ENCODE measurements around the gene TEX38. TPM values are rescaled to one million over a fixed set of nuclear protein-coding genes. Genes with fewer than 3 reads are reported as not detected.
"Not testable (repeated sequence)": the region's sequence is repeated elsewhere in the genome, so short reads cannot be mapped to it uniquely, and the experiment has no call there.

Gene TEX38
- total and polyA plus RNA-seq, 2 of the 13 experiments (the other 11 are each of a cell fraction or from before 2014, with no cell fraction given) = 0.18 TPM; not detected in 1

- Histone ChIP-seq H3K27ac (ENCODE audit: extremely low read length, insufficient read depth, low read length) (no peak overlapping the region), H3K4me3 (replicated peaks in 1 of 3; ENCODE audit: insufficient read depth in 1 of 3, low read depth in 2 of 3, low read length in 3 of 3) (no peak overlapping the region), H3K9ac (ENCODE audit: insufficient read depth, low read depth, low read length) (no peak overlapping the region), H2AFZ (ENCODE audit: low read length) (no peak overlapping the region), H3K79me2 (ENCODE audit: insufficient read depth, low read length) (no peaks in the 10 kb centered on the region), H3K36me3 (replicated peaks in 1 of 2; ENCODE audit: control insufficient read depth in 1 of 2, insufficient read depth in 2 of 2, low read length in 2 of 2) (peaks cover 6 to 43% of the 10 kb centered on the region in 2 experiments), H3K27me3 (ENCODE audit: control insufficient read depth in 1 of 2, insufficient read depth in 2 of 2, low read length in 2 of 2) (no peaks in the 10 kb centered on the region), H3K4me2 (ENCODE audit: low read depth, low read length) (no peak overlapping the region), H3K9me3 (ENCODE audit: low read length) (no peaks in the 10 kb centered on the region; the same call in 1 of the 2 replicates), H4K20me1 (ENCODE audit: insufficient read depth, low read length) (no peaks in the 10 kb centered on the region), H3K4me1 (ENCODE audit: insufficient read depth, low read length) (no peaks in the 10 kb centered on the region)
- DNase-seq (ENCODE audit: low spot score) = no peak
- ATAC-seq = no peak
- POLR2A ChIA-PET = no interaction called here
- FAIRE-seq = no peak
- in situ Hi-C loops (cut with HindIII; ENCODE audit: extremely low pct_ligation_motif_present, low pct_unique_long_range_greater_than_20kb) (no loop called here), intact Hi-C loops (cut with micrococcal nuclease; ENCODE audit: unreplicated experiment) (no loop called here)
- no TSS peak for BruUV-seq (replicated peaks)
- TF ChIP-seq ZNF367 (CRISPR knock-in tag; IDR thresholded peaks at IDR 0.05; ENCODE audit: borderline replicate concordance) = no peak
- no peak for TF ChIP-seq ARNTL (CRISPR knock-in tag; IDR thresholded peaks at IDR 0.05)
- TF ChIP-seq ZFP62 (CRISPR knock-in tag; IDR thresholded peaks at IDR 0.05) = no peak
- no peak for TF ChIP-seq MLX (CRISPR knock-in tag; IDR thresholded peaks at IDR 0.05)
- TF ChIP-seq ZNF253 (CRISPR knock-in tag; IDR thresholded peaks at IDR 0.05; ENCODE audit: borderline replicate concordance) = no peak
- TF ChIP-seq TOE1 (CRISPR knock-in tag; IDR thresholded peaks at IDR 0.05) = no peak
- no peak for TF ChIP-seq NFE2L1 (CRISPR knock-in tag; IDR thresholded peaks at IDR 0.05; ENCODE audit: borderline replicate concordance)
- TF ChIP-seq ZNF746 (CRISPR knock-in tag; IDR thresholded peaks at IDR 0.05) = no peak
- TF ChIP-seq ZNF335 (CRISPR knock-in tag; IDR thresholded peaks at IDR 0.05) = no peak
- no peak for TF ChIP-seq IKZF5 (CRISPR knock-in tag; IDR thresholded peaks at IDR 0.05)
- no peak for TF ChIP-seq ATM (IDR thresholded peaks at IDR 0.05; ENCODE audit: borderline replicate concordance)
- no peak for TF ChIP-seq MED8 (CRISPR knock-in tag; IDR thresholded peaks at IDR 0.05; ENCODE audit: insufficient replicate concordance)
- TF ChIP-seq ZBTB7B (CRISPR knock-in tag; IDR thresholded peaks at IDR 0.05) = no peak
- 100% methylated on average over 1 of the region's 1 CpG for WGBS (ENCODE audit: low lambda C conversion rate)
- CTCF ChIA-PET (ENCODE audit: low intra/inter-chr PET ratio, low total read pairs) = no interaction called here
Measured at GRCh38 chr1:46654012-46654411, 17.6 kb upstream of the TEX38 start.

- H3K9me3 ChIP-seq (ENCODE audit: low read length); H3K27me3 ChIP-seq (ENCODE audit: control insufficient read depth in 1 of 2, insufficient read depth in 2 of 2, low read length in 2 of 2); CTCF ChIA-PET (ENCODE audit: low intra/inter-chr PET ratio, low total read pairs); FAIRE-seq; BruUV-seq (replicated peaks); ATAC-seq; H3K4me1 ChIP-seq (ENCODE audit: insufficient read depth, low read length); POLR2A ChIA-PET; H3K4me3 ChIP-seq (replicated peaks in 1 of 3; ENCODE audit: insufficient read depth in 1 of 3, low read depth in 2 of 3, low read length in 3 of 3); intact Hi-C loops (cut with micrococcal nuclease; ENCODE audit: unreplicated experiment); H3K27ac ChIP-seq (ENCODE audit: extremely low read length, insufficient read depth, low read length); DNase-seq (ENCODE audit: low spot score); in situ Hi-C loops (cut with HindIII; ENCODE audit: extremely low pct_ligation_motif_present, low pct_unique_long_range_greater_than_20kb); H4K20me1 ChIP-seq (ENCODE audit: insufficient read depth, low read length); H2AFZ ChIP-seq (ENCODE audit: low read length); H3K4me2 ChIP-seq (ENCODE audit: low read depth, low read length); H3K79me2 ChIP-seq (ENCODE audit: insufficient read depth, low read length); H3K9ac ChIP-seq (ENCODE audit: insufficient read depth, low read depth, low read length): not testable (repeated sequence)
- WGBS (ENCODE audit: low lambda C conversion rate) = 100% methylated on average over 2 of the region's 2 CpGs
- peaks cover 4 to 43% of the 10 kb centered on the region in 2 experiments; a peak in 4 of 5 replicates for H3K36me3 ChIP-seq (replicated peaks in 1 of 2; ENCODE audit: control insufficient read depth in 1 of 2, insufficient read depth in 2 of 2, low read length in 2 of 2)
Measured at GRCh38 chr1:46654698-46655097, 17.0 kb upstream of the TEX38 start.
